K562 (cell line): Measurements from ENCODE around the gene ADGRB2. TPM values are rescaled to one million over a fixed set of nuclear protein-coding genes. Genes with fewer than 3 reads are reported as not detected.

ENCODE experiments used
- ATAC-seq: fragments of 200-7000 bp; cut with Tn5 transposase; 3 replicates; pipeline ENCODE4 v1.9.1; 2020; ENCODE audit warnings: moderate library complexity
- BruUV-seq: library from RNA; stranded (reverse); fragments of 400-500 nt; replicated peaks from 2 replicates; lab custom pipeline; 2021; lab: Mats Ljungman, UMichigan
- CTCF ChIA-PET: fragments of 300-600 bp; formaldehyde crosslinking; extraction: SDS; loops from one replicate; lab custom pipeline; 2021; ENCODE audit warnings: low intra/inter-chr PET ratio; lab: Yijun Ruan, JAX
- POLR2A ChIA-PET: fragments of 300-600, 350-650 bp; sonication (Branson Sonifier 250); formaldehyde crosslinking; extraction: SDS; loops from one replicate; lab custom pipeline; 2021; ENCODE audit warnings: antibody characterized with exemption, inconsistent platforms; lab: Yijun Ruan, JAX
- DNase-seq, 4 experiments: peaks; one replicate each; pipeline versions ENCODE4 v3.0.0 to v3.0.0-alpha.2; 2011 to 2018; ENCODE audit warnings: low spot score in 3 of 4, mixed read lengths in 3 of 4; ENCODE audit errors: extremely low read depth in 1 of 4
- FAIRE-seq: peaks from 2 replicates; lab custom pipeline; 2011; peaks lifted over from hg19 to GRCh38; lab: Jason Lieb, UNC
- H2AFZ ChIP-seq: 2 replicates; pipeline ENCODE4 v1.6.0; 2011; ENCODE audit warnings: low read depth, low read length, control low read depth, inconsistent platforms
- H3K27ac ChIP-seq: fragments of 200-600 bp; 3 replicates; pipeline ENCODE4 v1.8.0; 2011; ENCODE audit warnings: low read depth, mild to moderate bottlenecking, control low read depth, inconsistent platforms, low read length, moderate library complexity, mixed read lengths; ENCODE audit errors: extremely low read depth
- H3K27me3 ChIP-seq, 2 experiments: fragments of 300-600 bp in 1 of 2; 2 replicates in 1 of 2; 3 replicates in 1 of 2; pipeline versions ENCODE4 v1.6.0 to v1.8.0; 2011; ENCODE audit warnings: inconsistent platforms in 2 of 2, low read length in 2 of 2, mild to moderate bottlenecking in 1 of 2, mixed read lengths in 1 of 2, moderate library complexity in 1 of 2; ENCODE audit not compliant: control insufficient read depth in 2 of 2, insufficient read depth in 2 of 2
- H3K36me3 ChIP-seq: fragments of 300-600 bp; 3 replicates; pipeline ENCODE4 v1.8.0; 2011; ENCODE audit warnings: mild to moderate bottlenecking, low read length, inconsistent platforms; ENCODE audit not compliant: control insufficient read depth, insufficient read depth
- H3K4me1 ChIP-seq, 2 experiments: fragments of 200-600 bp in 1 of 2; replicated peaks in 1 of 2; 2 replicates in 1 of 2; 3 replicates in 1 of 2; pipeline versions ENCODE4 v1.5.1 to v1.8.0; 2011; ENCODE audit warnings: inconsistent platforms in 2 of 2, low read length in 2 of 2, mild to moderate bottlenecking in 1 of 2, mixed read lengths in 1 of 2, moderate library complexity in 1 of 2; ENCODE audit not compliant: control insufficient read depth in 2 of 2, insufficient read depth in 2 of 2
- H3K4me2 ChIP-seq: 2 replicates; pipeline ENCODE4 v1.6.1; 2011; ENCODE audit warnings: low read length, control low read depth, inconsistent platforms, mixed read lengths; ENCODE audit not compliant: insufficient read depth
- H3K4me3 ChIP-seq: fragments of 200-600 bp; sonication (generic), shearing (Covaris generic); 2 replicates; pipeline ENCODE4 v1.5.1; 2016; ENCODE audit warnings: control low read depth, inconsistent platforms
- H3K79me2 ChIP-seq: fragments of 200-600 bp; 3 replicates; pipeline ENCODE4 v1.8.0; 2011; ENCODE audit warnings: low read length, inconsistent platforms; ENCODE audit not compliant: control insufficient read depth, insufficient read depth
- H3K9ac ChIP-seq, 2 experiments: 2 replicates each; pipeline versions ENCODE4 v1.6.0 to v1.6.1; 2011; ENCODE audit warnings: low read depth in 2 of 2, low read length in 2 of 2, control low read depth in 1 of 2, inconsistent platforms in 1 of 2, mild to moderate bottlenecking in 1 of 2, mixed read lengths in 1 of 2; ENCODE audit not compliant: insufficient read depth in 1 of 2
- H3K9me1 ChIP-seq: one replicate; pipeline ENCODE4 v1.6.0; 2011; ENCODE audit warnings: inconsistent platforms, mild to moderate bottlenecking, low read length, moderate library complexity; ENCODE audit not compliant: control insufficient read depth, insufficient read depth
- H3K9me3 ChIP-seq: replicated peaks from 2 replicates; pipeline ENCODE4 v1.5.1; 2011; ENCODE audit warnings: low read depth, low read length, inconsistent platforms; ENCODE audit not compliant: control insufficient read depth, insufficient read depth
- H4K20me1 ChIP-seq: replicated peaks from 2 replicates; pipeline ENCODE4 v1.6.1; 2011; ENCODE audit warnings: low read length, inconsistent platforms, mixed read lengths; ENCODE audit not compliant: control insufficient read depth, insufficient read depth
- CHCHD3 ChIP-seq: fragments of 250-450 bp; sonication (Bioruptor Pico); IDR thresholded peaks from 2 replicates; pipeline ENCODE4 v2.1.2; 2022; ENCODE audit warnings: mild to moderate bottlenecking
- COPS2 ChIP-seq: fragments of 450-650 bp; conservative IDR thresholded peaks from 2 replicates; pipeline ENCODE4 v1.6.1; 2016; ENCODE audit warnings: mild to moderate bottlenecking, moderate library complexity
- DACH1 ChIP-seq: fragments of 450-650 bp; IDR thresholded peaks from 2 replicates; pipeline ENCODE4 v1.6.1; 2018; ENCODE audit not compliant: partially characterized antibody
- IRF2 ChIP-seq: sonication (generic); formaldehyde crosslinking; IDR thresholded peaks from 2 replicates; pipeline ENCODE4 v1.8.1; 2022; ENCODE audit warnings: mild to moderate bottlenecking, missing genetic modification reagents
- JUN ChIP-seq, 2 experiments: sonication (generic) in 1 of 2; formaldehyde crosslinking in 1 of 2; IDR thresholded peaks; 2 replicates each; pipeline versions ENCODE4 v1.6.1 to v1.8.0; 2012 to 2022; ENCODE audit warnings: borderline replicate concordance in 2 of 2, mild to moderate bottlenecking in 2 of 2, improper control_type of control experiment in 1 of 2, low read depth in 1 of 2, low read length in 1 of 2, missing genetic modification reagents in 1 of 2
- KLF13 ChIP-seq: fragments of 450-650 bp; IDR thresholded peaks from 2 replicates; pipeline ENCODE4 v1.6.1; 2016; ENCODE audit warnings: missing genetic modification characterization, low read depth, mild to moderate bottlenecking, missing compliant biosample characterization, moderate library complexity, borderline replicate concordance
- KLF6 ChIP-seq: fragments of 250-450 bp; sonication (Bioruptor Pico); IDR thresholded peaks from 2 replicates; pipeline ENCODE4 v1.4.0; 2020; ENCODE audit warnings: mild to moderate bottlenecking, moderate library complexity, borderline replicate concordance
- MCM5 ChIP-seq: fragments of 450-650 bp; IDR thresholded peaks from 2 replicates; pipeline ENCODE4 v1.6.1; 2016; ENCODE audit warnings: low read depth
- SMARCA5 ChIP-seq: fragments of 450-650 bp; IDR thresholded peaks from 2 replicates; pipeline ENCODE4 v1.6.1; 2016
- ZNF24 ChIP-seq: fragments of 450-650 bp; IDR thresholded peaks from 2 replicates; pipeline ENCODE4 v1.6.1; 2016
- WGBS: fragments of 100-300 bp; shearing (Covaris generic); methylation state at CpG from one replicate; pipeline ENCODE4 v1.1.6; 2016; ENCODE audit warnings: low coverage, mixed read lengths; ENCODE audit not compliant: insufficient coverage; ENCODE audit errors: missing lambda C conversion rate; 5-methylcytosine and 5-hydroxymethylcytosine counted together
- in situ Hi-C: fragments of 300-500 bp; cut with MboI; formaldehyde crosslinking; loops from 4 replicates; pipeline ENCODE4 v1.15.0; 2018; ENCODE audit warnings: inconsistent platforms, mixed read lengths
- intact Hi-C: fragments of 100-400 bp; cut with micrococcal nuclease; formaldehyde crosslinking; loops from 2 replicates; pipeline ENCODE4 v1.14.2; 2022
- polyA plus RNA-seq, 8 experiments: library from polyadenylated mRNA; depleted of rRNA in 4 of 8; stranded (reverse) in 5 of 8; unstranded in 3 of 8; fragments of >200 nt; fragmentation: Nextera tagmentation in 2 of 8; fragmentation: Illumina TruSeq in 1 of 8; extraction: Ambion mirVana in 2 of 8; extraction: Trizol in 1 of 8; gene quantifications; 2 replicates each; pipeline versions ENCODE4 v1.2.1 to v1.2.3, GENCODE V29; 2011 to 2014; ENCODE audit warnings: inconsistent platforms in 1 of 8, missing spikeins in 1 of 8
- total RNA-seq, 7 experiments: library from RNA; depleted of rRNA in 6 of 7; stranded (reverse); fragments of >200 nt in 6 of 7; fragmentation: Illumina TruSeq in 2 of 7; extraction: Trizol in 2 of 7; gene quantifications; 2 replicates each; pipeline versions ENCODE4 v1.2.1 to v1.2.3, GENCODE V29; 2011 to 2021; ENCODE audit warnings: low replicate concordance in 1 of 7
- TF ChIP-seq, protein P1 (sequence below): fragments of 450-650 bp; IDR thresholded peaks from 2 replicates; pipeline ENCODE4 v1.7.0; 2016; ENCODE audit warnings: borderline replicate concordance

Gene ADGRB2
- total and polyA plus RNA-seq, 9 of the 15 experiments (the other 6 are each of a cell fraction or from before 2014, with no cell fraction given): 0.04 to 0.23 (median 0.20) TPM; not detected in 2

DNA sequence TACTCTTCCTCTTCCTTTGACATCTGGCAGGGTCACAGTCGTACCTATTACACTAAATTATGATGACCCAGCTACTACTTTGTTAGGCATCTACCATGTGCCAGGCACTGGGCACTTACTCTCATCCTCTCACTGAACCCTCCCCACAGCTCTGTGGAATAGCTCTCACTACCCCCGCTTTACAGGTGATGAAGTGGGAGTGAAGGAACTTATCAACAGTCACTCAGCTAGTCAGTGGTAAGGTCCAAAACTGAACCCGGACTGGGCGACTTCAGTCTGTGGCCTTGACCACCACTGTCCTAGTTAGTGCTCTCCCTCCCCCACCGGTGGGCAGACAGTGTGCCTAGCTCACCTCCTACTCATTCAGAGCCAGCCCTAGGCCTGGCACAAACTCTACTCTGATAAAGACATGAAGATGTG lies 12.3 kb downstream of the ADGRB2 start:
- POLR2A ChIA-PET: interaction anchor here (0.7 to 0.9 kb wide), 2 partner anchors 9 to 17 kb away, joined by 3 to 4 read pairs; no protein-coding TSS in a partner anchor
- no peak for ATAC-seq
- Histone ChIP-seq H3K9me3 (no peaks in the 10 kb centered on the region), H3K79me2 (no peaks in the 10 kb centered on the region), H3K4me1 (peaks cover 0 to 25% of the 10 kb centered on the region in 2 experiments; a peak in 2 of 5 replicates), H4K20me1 (peaks cover 38% of the 10 kb centered on the region), H3K9me1 (no peaks in the 10 kb centered on the region), H3K4me3 (no peak overlapping the region), H3K9ac (no peak overlapping the region), H3K4me2 (no peak overlapping the region), H2AFZ (no peak overlapping the region), H3K27ac (no peak overlapping the region), H3K36me3 (no peaks in the 10 kb centered on the region)
- no peak for DNase-seq
- no TSS peak for BruUV-seq
- intact Hi-C loops (no loop called here), in situ Hi-C loops (no loop called here)
- 3% methylated on average over 5 of the region's 5 CpGs for WGBS
- TF ChIP-seq KLF13 (no peak), DACH1 (no peak), SMARCA5 (no peak), CHCHD3 (no peak), KLF6 (CRISPR knock-in tag) (no peak), COPS2 (no peak), IRF2 (CRISPR knock-in tag) (no peak), MCM5 (no peak), JUN (IDR thresholded peaks at IDR 0.05; ENCODE audit: borderline replicate concordance, low read depth, low read length) (no peak), JUN (CRISPR knock-in tag; IDR thresholded peaks at IDR 0.05; ENCODE audit: borderline replicate concordance) (no peak), ZNF24 (no peak)
- TF ChIP-seq, protein P1, sequence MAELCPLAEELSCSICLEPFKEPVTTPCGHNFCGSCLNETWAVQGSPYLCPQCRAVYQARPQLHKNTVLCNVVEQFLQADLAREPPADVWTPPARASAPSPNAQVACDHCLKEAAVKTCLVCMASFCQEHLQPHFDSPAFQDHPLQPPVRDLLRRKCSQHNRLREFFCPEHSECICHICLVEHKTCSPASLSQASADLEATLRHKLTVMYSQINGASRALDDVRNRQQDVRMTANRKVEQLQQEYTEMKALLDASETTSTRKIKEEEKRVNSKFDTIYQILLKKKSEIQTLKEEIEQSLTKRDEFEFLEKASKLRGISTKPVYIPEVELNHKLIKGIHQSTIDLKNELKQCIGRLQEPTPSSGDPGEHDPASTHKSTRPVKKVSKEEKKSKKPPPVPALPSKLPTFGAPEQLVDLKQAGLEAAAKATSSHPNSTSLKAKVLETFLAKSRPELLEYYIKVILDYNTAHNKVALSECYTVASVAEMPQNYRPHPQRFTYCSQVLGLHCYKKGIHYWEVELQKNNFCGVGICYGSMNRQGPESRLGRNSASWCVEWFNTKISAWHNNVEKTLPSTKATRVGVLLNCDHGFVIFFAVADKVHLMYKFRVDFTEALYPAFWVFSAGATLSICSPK: no peak
- TF ChIP-seq, all 486 proteins: peak for 0
- CTCF ChIA-PET: no interaction called here
- H3K27me3 ChIP-seq: peaks cover 22 to 68% of the 10 kb centered on the region in 2 experiments
- FAIRE-seq: no peak
